Bronchial epithelial cell (primary cell): ENCODE results near the gene NYNRIN. TPM values are rescaled to one million over a fixed set of nuclear protein-coding genes. Genes with fewer than 3 reads are reported as not detected.

Experiments
- DNase-seq: peaks from one replicate; pipeline ENCODE4 v3.0.0-alpha.2; 2010; ENCODE audit warnings: low read depth
- FAIRE-seq: peaks from 2 replicates; lab custom pipeline; 2011; peaks lifted over from hg19 to GRCh38; lab: Jason Lieb, UNC
- H3K27me3 ChIP-seq: 2 replicates; pipeline ENCODE4 v1.5.1; 2011; ENCODE audit warnings: low read length; ENCODE audit not compliant: control insufficient read depth, insufficient read depth
- H3K36me3 ChIP-seq: 2 replicates; pipeline ENCODE4 v1.5.1; 2011; ENCODE audit warnings: low read length; ENCODE audit not compliant: control insufficient read depth, insufficient read depth
- H3K4me3 ChIP-seq: 2 replicates; pipeline ENCODE4 v1.5.1; 2011; ENCODE audit warnings: mild to moderate bottlenecking, low read depth, low read length, control low read depth
- CTCF ChIP-seq: IDR thresholded peaks from 2 replicates; pipeline ENCODE4 v1.5.1; 2011; ENCODE audit warnings: mild to moderate bottlenecking, moderate library complexity, low read length, control low read depth, inconsistent platforms; ENCODE audit not compliant: insufficient read depth, severe bottlenecking
- total RNA-seq: library from RNA; depleted of rRNA; stranded (reverse); fragments of >200 nt; gene quantifications from 2 replicates; pipeline ENCODE4 v1.2.1, GENCODE V29; 2014

The NYNRIN gene
- total RNA-seq, 1 donor from 2014 or later: 2.6 TPM

- Histone ChIP-seq H3K4me3 (no peak overlapping the region), H3K36me3 (peaks cover 11% of the 10 kb centered on the region), H3K27me3 (no peaks in the 10 kb centered on the region)
- no peak for FAIRE-seq
- TF ChIP-seq CTCF: peak; percentile 72
- peak; percentile 51 for DNase-seq
Observed at GRCh38 chr14:24411443-24412389, 12.9 kb downstream of the NYNRIN start.

- FAIRE-seq: no peak
Observed at GRCh38 chr14:24414077-24414476, 15.3 kb downstream of the NYNRIN start.

GRCh38 chr14:24414732-24415420, 16.1 kb downstream of the NYNRIN start:
- DNase-seq (no peak), FAIRE-seq (no peak)
- H3K36me3 ChIP-seq: peaks cover 10% of the 10 kb centered on the region

More at GRCh38 chr14:24414077-24414476, 15.3 kb downstream of the NYNRIN start:
- H3K4me3 ChIP-seq: no peak overlapping the region
- H3K27me3 ChIP-seq: no peaks in the 10 kb centered on the region
- DNase-seq: no peak
- peaks cover 10% of the 10 kb centered on the region for H3K36me3 ChIP-seq
- TF ChIP-seq CTCF: no peak

GRCh38 chr14:24415421-24416253, 16.8 kb downstream of the NYNRIN start:
- H3K36me3 ChIP-seq: peaks cover 10% of the 10 kb centered on the region
- no peak for DNase-seq

More at GRCh38 chr14:24414732-24415420, 16.1 kb downstream of the NYNRIN start:
- TF ChIP-seq CTCF: no peak
- H3K4me3 ChIP-seq: no peak overlapping the region
- no peaks in the 10 kb centered on the region for H3K27me3 ChIP-seq

More at GRCh38 chr14:24415421-24416253, 16.8 kb downstream of the NYNRIN start:
- Histone ChIP-seq H3K4me3 (no peak overlapping the region), H3K27me3 (no peaks in the 10 kb centered on the region)
- no peak for TF ChIP-seq CTCF
- FAIRE-seq: no peak
